ENCODE measurements around the gene OPCML. TPM values are rescaled to one million over a fixed set of nuclear protein-coding genes. Genes with fewer than 3 reads are reported as not detected.

The OPCML gene
- total RNA-seq, 1 experiment from 2014 or later = not detected

DNA sequence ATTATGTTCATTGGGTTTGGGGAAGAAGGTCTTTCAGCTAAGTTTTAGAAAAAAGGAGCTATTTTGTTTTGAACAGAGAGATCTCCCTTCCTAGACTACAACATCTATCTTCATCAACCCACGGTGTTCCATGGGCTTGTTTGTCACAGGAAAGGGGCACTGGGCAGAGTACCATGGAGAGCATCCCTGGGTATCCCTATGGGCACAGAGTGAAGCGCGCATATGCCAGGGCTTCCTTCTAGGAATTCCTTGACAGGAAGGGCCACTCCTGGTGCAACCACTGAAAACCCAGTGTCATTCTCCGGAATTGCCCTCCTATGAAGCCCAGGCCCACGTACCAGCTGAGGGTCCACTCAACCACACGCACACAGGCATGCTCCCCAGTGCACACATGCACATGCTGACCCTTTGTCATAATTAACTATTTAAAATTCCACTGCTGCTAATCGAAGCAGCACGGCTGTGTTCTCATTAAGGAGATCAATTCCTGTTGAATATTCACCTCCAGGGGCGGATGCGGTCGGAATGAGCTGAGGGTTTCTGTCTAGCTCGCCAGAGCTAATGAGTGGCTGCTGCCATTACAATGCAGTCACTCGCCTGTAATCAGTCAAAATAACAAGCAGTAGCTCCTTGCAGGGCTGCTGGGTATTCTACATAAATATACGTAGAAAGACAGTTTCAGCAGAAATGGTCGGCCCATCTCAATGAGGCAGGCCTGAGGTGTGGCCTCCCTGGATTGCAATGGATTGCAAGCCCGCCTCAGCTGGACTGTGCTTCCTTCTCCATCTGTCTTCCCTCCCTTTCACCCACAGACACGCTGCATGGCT, 512.5 kb downstream of the OPCML start:
- peaks cover 13% of the 10 kb centered on the region; the same call in 1 of the 2 replicates for H3K9me3 ChIP-seq (ENCODE audit: low read length)
- no peaks in the 10 kb centered on the region for H3K36me3 ChIP-seq (ENCODE audit: low read depth, low read length)
- ATAC-seq (no peak), DNase-seq (no peak)
- no peak overlapping the region for H3K27ac ChIP-seq (ENCODE audit: low read length)
- no peak overlapping the region for H3K4me3 ChIP-seq (ENCODE audit: low read length)
- no TSS peak for BruUV-seq (replicated peaks)
- intact Hi-C loops (cut with micrococcal nuclease) = no loop called here
- H3K9me2 ChIP-seq (replicated peaks; ENCODE audit: low read length) = no peaks in the 10 kb centered on the region
- TF ChIP-seq EZH2phosphoT487 (IDR thresholded peaks at IDR 0.05; ENCODE audit: borderline replicate concordance, low read length) (no peak), EZH2 (IDR thresholded peaks at IDR 0.05; ENCODE audit: low read length, unreplicated experiment) (no peak)
- TF ChIP-seq, protein P1, sequence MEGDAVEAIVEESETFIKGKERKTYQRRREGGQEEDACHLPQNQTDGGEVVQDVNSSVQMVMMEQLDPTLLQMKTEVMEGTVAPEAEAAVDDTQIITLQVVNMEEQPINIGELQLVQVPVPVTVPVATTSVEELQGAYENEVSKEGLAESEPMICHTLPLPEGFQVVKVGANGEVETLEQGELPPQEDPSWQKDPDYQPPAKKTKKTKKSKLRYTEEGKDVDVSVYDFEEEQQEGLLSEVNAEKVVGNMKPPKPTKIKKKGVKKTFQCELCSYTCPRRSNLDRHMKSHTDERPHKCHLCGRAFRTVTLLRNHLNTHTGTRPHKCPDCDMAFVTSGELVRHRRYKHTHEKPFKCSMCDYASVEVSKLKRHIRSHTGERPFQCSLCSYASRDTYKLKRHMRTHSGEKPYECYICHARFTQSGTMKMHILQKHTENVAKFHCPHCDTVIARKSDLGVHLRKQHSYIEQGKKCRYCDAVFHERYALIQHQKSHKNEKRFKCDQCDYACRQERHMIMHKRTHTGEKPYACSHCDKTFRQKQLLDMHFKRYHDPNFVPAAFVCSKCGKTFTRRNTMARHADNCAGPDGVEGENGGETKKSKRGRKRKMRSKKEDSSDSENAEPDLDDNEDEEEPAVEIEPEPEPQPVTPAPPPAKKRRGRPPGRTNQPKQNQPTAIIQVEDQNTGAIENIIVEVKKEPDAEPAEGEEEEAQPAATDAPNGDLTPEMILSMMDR (conservative IDR thresholded peaks at IDR 0.05; ENCODE audit: low read depth, low read length) = no peak
- CTCF ChIA-PET = no interaction called here
- no peaks in the 10 kb centered on the region for H3F3A ChIP-seq (ENCODE audit: low read length, unreplicated experiment)
- no peak overlapping the region for H3K4me2 ChIP-seq (ENCODE audit: low read length)
- H3K79me2 ChIP-seq (ENCODE audit: low read length) = no peaks in the 10 kb centered on the region
- H3K27me3 ChIP-seq (ENCODE audit: low read length) = no peaks in the 10 kb centered on the region; the same call in 1 of the 2 replicates
- H3K4me1 ChIP-seq (ENCODE audit: insufficient read depth, low read length) = no peaks in the 10 kb centered on the region
- no peaks in the 10 kb centered on the region for H4K20me1 ChIP-seq (ENCODE audit: low read length)
- no peak overlapping the region for H3K9ac ChIP-seq (ENCODE audit: low read length)
- POLR2A ChIA-PET (ENCODE audit: unreplicated experiment) = no interaction called here
- no peak overlapping the region for H2AFZ ChIP-seq (ENCODE audit: low read length)

DNA sequence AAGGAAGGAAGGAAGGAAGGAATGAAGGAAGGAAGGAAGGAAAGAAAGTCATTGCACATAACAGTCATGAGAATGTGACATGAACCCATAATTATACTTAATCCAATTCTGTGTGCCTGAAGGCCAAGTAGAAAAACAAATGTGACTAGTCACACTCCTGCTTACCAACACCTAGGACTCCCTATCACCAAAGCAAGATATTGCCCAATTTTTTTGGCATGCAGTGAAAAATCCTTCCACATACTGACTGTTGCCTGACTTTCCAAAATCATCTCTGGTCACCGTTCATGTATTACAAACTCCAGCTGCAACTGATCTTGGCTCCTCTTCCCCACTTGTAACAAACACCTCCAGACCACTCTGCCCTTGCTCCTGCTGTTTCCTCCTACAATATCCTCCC, 516.8 kb downstream of the OPCML start:
- BruUV-seq (replicated peaks) = no TSS peak
- CTCF ChIA-PET = no interaction called here
- intact Hi-C loops (cut with micrococcal nuclease) = no loop called here
- Histone ChIP-seq H4K20me1 (ENCODE audit: low read length) (no peaks in the 10 kb centered on the region), H3K4me1 (ENCODE audit: insufficient read depth, low read length) (no peaks in the 10 kb centered on the region), H3K4me3 (ENCODE audit: low read length) (no peak overlapping the region), H3K36me3 (ENCODE audit: low read depth, low read length) (no peaks in the 10 kb centered on the region), H3K27ac (ENCODE audit: low read length) (no peak overlapping the region), H3F3A (ENCODE audit: low read length, unreplicated experiment) (no peaks in the 10 kb centered on the region), H3K79me2 (ENCODE audit: low read length) (no peaks in the 10 kb centered on the region), H3K27me3 (ENCODE audit: low read length) (no peaks in the 10 kb centered on the region; the same call in 1 of the 2 replicates), H3K9me3 (ENCODE audit: low read length) (peaks cover 8% of the 10 kb centered on the region; the same call in 1 of the 2 replicates), H3K9me2 (replicated peaks; ENCODE audit: low read length) (no peaks in the 10 kb centered on the region), H2AFZ (ENCODE audit: low read length) (no peak overlapping the region), H3K4me2 (ENCODE audit: low read length) (no peak overlapping the region), H3K9ac (ENCODE audit: low read length) (no peak overlapping the region)
- POLR2A ChIA-PET (ENCODE audit: unreplicated experiment) = no interaction called here
- no peak for ATAC-seq
- DNase-seq = no peak
- TF ChIP-seq EZH2 (IDR thresholded peaks at IDR 0.05; ENCODE audit: low read length, unreplicated experiment) (no peak), EZH2phosphoT487 (IDR thresholded peaks at IDR 0.05; ENCODE audit: borderline replicate concordance, low read length) (no peak)
- TF ChIP-seq, protein P1 (conservative IDR thresholded peaks at IDR 0.05; ENCODE audit: low read depth, low read length) = no peak

DNA sequence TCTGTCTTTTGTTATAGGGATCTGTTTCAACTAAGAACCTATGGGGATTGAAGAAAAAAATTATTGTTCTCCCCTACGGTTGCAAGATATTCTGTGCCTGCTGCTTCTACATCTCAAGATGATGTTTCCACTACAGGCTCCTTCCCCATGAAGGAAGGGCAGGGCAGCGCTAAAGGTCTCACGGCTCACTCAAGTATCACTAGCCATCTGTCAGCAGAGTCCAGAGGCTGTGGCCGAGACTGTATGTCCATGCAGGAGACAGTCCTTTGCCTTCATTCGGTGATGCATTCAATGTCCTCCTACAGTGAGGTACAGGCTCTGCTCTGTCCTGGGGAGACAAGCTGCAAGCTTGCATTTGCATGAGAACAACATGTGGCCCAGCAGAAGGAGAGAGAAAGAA, 518.0 kb downstream of the OPCML start:
- H3K4me1 ChIP-seq (ENCODE audit: insufficient read depth, low read length) = no peaks in the 10 kb centered on the region
- H3F3A ChIP-seq (ENCODE audit: low read length, unreplicated experiment) = no peaks in the 10 kb centered on the region
- ChIA-PET POLR2A (ENCODE audit: unreplicated experiment) (no interaction called here), CTCF (no interaction called here)
- TF ChIP-seq, protein P1 (conservative IDR thresholded peaks at IDR 0.05; ENCODE audit: low read depth, low read length) = no peak
- TF ChIP-seq EZH2 (IDR thresholded peaks at IDR 0.05; ENCODE audit: low read length, unreplicated experiment) (no peak), EZH2phosphoT487 (IDR thresholded peaks at IDR 0.05; ENCODE audit: borderline replicate concordance, low read length) (no peak)
- DNase-seq = no peak
- no peak overlapping the region for H3K9ac ChIP-seq (ENCODE audit: low read length)
- no peak overlapping the region for H3K27ac ChIP-seq (ENCODE audit: low read length)
- intact Hi-C loops (cut with micrococcal nuclease) = no loop called here
- H3K36me3 ChIP-seq (ENCODE audit: low read depth, low read length) = no peaks in the 10 kb centered on the region
- H3K79me2 ChIP-seq (ENCODE audit: low read length) = no peaks in the 10 kb centered on the region
- H3K4me3 ChIP-seq (ENCODE audit: low read length) = no peak overlapping the region
- no peak overlapping the region for H3K4me2 ChIP-seq (ENCODE audit: low read length)
- no TSS peak for BruUV-seq (replicated peaks)
- no peak for ATAC-seq
- H2AFZ ChIP-seq (ENCODE audit: low read length) = no peak overlapping the region
- H3K9me2 ChIP-seq (replicated peaks; ENCODE audit: low read length) = no peaks in the 10 kb centered on the region
- peaks cover 9% of the 10 kb centered on the region for H3K9me3 ChIP-seq (ENCODE audit: low read length)
- H3K27me3 ChIP-seq (ENCODE audit: low read length) = no peaks in the 10 kb centered on the region; the same call in 1 of the 2 replicates
- no peaks in the 10 kb centered on the region for H4K20me1 ChIP-seq (ENCODE audit: low read length)

Measured in PC-3 (cell line).